Stimulated activated CD4-positive, alpha-beta T cell treated with anti-CD3 and anti-CD28 coated beads, Interleukin-12 subunit alpha, Interleukin-12 subunit beta, amount 100 ng/mL, for 48 hours (primary cell): ENCODE results near the gene COL18A1.

ENCODE experiments used
- DNase-seq, 3 donors: peaks; one replicate each; pipeline ENCODE4 v3.0.0-alpha.2; 2020; ENCODE audit warnings: low read depth in 2 of 3, low spot score in 1 of 3

The COL18A1 gene

DNA sequence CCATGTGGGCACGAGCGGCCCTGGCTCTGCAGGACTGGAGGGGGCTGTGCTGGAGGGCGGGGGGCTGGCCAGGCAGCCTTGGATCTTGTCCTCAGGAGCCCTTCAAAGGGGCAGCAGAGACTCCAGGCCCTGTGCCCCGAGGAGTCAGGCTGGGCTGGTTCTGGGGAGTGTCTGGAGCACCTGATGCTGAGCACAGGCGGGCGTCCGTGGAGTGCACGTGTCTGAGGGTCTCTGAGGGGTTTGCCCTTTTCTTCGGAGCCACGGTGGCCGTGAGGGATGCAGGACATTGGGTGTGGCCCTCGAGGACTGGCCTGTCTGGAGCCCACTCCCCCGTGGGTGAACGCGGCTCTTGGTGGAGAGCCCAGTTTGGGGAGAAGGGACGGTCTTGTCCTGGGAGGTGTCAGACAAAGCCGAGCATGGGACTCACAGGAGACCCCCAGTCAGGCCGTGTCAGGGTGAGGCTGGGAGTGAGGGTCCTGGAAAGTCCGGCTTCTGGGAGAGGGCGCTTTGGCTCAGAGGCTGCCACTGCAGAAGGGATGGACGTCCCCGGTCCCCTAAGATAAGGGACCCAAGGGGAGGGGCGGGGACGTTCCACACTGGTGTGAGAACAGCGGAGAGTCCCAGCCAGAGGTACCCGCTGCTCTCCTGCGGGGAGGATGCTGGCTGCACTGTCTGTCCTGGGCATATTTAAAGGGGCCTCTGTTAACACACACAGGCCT, 60.8 kb downstream of the COL18A1 start:
- DNase-seq: no peak

DNA sequence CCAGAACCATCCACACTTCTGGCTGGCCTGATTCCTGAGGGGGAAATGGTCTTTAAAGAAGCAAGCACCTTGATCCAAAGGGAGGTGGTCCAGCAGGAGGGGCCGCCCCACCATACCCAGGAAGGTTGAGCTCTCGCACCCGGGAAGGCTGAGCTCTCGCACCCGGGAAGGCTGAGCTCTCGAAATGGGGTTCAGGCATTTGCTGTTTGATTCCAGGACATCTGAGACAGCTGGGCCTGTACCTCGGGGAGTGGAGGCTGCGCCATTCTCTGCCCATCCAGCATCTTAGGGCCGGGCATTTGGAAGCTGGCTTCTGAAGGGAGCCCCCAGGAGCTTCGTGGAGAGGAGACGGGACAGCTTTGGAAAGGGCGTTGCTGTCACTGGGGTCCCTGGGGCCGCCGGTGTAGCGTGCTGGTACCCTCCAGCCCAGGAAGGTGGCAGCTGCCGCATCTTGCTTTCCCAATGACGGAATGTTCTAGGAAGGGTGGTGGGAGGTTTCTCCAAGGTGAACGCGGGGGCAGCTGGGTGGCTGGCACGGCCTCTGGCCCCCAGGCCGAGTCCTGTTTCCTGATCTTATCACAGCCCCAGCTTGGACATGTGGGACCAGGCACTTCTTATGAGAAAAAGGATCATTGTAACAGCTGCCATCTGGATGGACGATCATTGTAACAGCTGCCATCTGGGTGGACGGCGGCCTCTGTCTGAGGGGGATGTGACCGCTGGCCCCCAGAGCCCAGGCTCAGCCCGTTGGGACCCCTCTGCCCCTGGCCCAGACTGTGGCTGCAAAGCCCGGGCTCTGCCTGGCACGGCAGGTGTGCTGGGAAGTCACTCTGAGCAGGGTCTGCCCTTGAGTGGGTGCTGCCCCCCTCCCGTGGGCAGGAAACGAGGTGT, 61.6 kb downstream of the COL18A1 start:
- DNase-seq: no peak

DNA sequence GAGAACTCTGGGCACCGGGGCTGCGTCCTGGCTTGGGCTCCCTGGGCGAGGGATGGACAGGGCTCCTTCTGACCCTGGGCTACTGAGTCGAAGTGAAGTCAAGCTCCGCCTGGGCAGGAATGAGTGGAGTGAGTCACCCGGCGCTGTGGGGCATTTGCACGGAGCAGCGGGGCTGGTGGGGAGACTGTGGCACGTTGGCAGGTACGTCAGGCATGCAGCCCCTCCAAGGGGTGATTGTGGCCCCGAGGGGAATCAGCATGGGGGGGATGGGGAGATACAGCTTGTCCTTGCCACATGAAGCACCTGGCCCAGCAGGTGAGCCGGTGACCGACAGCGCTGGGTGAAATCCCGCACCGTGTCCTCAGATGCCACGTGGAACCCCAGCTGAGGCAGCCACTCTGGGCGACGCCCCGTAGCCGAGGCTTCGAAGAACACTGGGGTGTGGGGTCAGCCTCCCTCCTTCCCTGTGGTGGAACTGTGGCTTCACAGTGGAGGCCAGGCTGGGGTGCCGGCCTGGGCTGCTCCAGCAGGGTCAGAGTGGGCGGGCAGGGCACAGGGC, 62.3 kb downstream of the COL18A1 start:
- no peak for DNase-seq

- DNase-seq: no peak
Measured at GRCh38 chr21:45468051-45468970, 63.3 kb downstream of the COL18A1 start.

- DNase-seq: no peak
Measured at GRCh38 chr21:45468971-45469272, 64.0 kb downstream of the COL18A1 start.

DNA sequence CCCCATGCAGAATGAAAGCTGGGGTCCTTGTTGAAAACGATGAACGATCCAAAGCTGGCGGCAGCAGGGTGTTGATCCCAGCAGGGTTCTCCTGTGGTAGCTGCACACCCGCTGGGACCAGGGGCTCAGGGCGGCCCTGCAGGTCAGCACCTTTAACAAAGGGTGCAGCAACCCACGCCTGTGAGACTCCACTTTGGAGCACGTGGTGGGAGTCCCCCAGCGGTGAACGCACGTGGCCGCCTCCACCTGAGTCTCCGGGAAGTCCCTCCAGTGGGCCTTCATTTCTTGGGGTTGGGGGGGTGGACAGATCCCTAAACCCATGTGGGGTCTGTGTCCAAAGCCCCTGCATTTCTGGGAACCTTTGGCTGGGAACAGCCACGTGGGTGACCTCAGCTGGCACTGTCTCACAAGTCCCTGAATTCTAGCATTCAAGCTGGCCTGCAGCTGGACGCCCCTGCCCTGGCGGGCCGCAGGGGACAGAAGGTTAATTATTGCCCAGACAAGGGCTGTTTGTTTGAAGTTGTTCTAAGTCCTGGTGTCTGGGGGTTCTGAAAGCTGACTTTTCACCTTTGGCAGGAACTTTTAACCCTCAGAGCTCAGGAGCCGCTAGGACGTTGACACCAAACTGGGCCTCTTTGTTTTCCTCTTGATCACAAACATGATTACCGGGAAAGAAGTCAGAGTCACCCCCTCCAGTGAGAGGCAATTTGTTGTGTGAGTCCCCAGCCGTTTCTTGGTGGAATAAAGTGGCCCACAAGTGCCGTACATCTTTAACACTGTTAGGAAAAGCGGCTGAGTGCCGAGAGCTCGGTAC, 64.5 kb downstream of the COL18A1 start:
- DNase-seq: no peak

DNA sequence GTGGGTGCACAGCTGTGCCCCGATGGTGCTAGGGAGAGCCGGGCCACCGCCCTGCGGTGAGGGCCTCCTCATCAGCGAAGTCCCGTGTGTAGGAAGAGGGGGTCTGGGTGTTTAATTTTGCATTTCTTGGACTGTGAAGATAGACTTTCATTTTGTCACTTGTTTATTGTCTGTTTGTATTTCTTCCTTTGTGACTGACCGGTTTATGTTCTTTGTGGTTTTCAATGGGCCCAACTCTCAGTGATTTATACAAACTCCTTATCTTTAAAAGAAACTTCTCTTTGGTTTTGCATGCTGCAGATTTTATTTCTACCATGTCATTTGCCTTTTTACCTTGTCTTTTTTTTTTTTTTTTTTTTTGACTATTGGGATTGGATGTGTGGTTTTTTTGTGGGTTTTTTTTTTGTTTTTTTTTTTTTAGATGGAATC, 65.1 kb downstream of the COL18A1 start:
- no peak for DNase-seq

DNA sequence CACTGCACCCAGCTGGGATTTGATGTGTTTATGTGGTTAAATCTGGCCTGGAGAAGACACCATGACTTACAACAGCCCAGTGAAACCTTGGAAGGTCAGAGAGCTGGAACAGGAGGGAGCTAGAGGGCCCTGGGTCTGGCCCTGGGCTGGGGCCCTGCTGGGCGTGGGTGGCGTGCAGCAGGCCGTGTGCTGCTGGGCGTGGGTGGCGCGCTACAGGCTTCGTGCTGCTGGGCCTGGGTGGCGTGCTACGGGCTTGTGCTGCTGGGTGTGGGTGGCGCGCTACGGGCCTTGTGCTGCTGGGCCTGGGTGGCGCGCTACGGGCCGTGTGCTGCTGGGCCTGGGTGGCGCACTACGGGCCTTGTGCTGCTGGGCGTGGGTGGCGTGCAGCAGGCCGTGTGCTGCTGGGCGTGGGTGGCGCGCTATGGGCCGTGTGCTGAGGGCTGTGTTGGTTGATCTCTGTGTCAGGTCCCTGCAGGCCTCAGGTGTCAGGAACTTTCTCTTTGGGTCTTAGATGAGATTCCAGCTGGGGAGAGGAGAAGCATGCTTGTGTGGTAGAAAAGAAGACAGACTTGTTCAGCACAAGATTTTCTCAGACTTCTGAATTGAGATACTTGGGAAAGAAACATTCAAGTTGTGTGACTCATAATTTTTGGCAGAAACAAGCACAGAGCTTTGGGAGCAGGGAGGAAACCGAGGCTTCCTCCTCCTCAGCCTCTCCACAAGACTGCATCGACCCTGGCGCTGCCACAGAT, 66.0 kb downstream of the COL18A1 start:
- peak; percentile 20 to 30 (median 20) for DNase-seq

DNA sequence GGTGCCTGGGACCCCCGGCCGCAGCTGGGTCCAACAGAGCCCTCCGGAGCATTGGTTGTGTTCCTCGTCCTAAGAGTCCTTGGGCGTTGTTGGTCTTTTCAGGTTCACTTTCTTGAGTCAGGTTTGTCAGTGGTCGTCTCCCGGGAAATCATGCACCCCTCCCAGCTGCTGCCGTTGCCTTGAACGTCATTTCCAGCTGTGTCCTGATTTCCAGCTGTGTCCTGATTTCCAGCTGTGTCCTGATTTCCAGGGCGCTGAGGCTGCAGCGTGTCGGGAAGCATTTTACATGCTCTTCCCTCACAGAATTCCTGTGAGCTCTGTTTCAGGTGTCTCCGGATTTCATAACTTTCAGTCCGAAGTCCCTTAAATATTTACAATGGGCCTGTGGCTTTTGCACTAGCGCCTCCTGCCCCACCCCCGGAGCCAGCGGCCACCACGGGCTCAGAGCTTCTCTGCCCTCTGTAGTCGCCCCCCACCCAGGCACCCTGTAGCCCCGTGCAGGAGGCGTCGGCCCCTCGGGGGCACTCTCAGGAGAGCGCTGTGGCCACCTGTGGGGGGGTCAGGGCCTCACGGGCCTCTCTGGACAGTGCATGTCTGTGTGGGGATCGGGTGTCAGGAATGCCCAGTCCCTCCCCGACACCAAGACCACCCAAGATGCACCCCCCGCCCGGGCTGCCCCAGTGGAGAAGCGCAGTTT, 66.7 kb downstream of the COL18A1 start:
- no peak for DNase-seq

DNA sequence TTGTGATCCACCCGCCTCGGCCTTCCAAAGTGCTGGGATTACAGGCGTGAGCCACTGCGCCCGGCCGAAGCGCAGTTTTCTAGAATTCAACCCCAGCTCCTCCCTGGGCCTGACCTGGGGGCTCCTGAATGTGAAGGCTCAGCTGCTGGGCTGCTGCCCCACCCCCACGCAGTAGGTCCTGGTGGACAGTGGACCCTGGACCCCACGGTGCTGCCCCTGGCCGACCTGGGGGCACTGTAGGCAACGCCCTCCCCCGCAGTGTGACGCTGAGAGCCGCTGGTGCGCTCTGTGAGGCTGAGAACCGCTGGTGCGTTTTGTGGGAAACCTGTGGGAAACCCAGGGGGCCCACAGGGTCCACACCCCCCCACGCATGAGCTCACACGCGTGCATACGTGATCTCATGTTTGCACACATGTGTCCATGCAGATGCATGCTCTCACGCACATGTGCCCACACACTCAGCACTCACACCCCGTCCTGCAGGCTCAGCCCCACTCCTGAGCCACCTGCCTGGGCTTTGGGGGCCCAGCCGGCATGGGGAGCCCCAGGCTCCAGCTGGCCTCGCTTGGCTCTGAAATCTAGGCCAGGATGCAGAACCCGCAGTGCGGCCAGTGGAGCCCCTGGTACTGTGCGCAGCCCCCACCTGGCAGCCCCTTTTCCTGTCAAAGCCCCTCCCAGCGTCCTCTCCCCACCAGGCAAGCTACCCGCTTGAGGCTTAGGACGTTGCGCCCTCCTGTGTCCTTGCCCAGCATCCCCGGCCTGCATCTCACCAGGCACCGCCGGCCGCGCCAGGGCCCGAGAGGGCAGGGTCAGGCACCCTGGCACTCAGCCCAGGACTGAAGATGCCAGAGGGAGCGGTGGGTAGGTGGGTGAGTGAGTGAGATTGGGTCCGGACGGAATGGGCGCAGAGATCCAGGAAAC, 67.7 kb downstream of the COL18A1 start:
- DNase-seq: no peak

DNA sequence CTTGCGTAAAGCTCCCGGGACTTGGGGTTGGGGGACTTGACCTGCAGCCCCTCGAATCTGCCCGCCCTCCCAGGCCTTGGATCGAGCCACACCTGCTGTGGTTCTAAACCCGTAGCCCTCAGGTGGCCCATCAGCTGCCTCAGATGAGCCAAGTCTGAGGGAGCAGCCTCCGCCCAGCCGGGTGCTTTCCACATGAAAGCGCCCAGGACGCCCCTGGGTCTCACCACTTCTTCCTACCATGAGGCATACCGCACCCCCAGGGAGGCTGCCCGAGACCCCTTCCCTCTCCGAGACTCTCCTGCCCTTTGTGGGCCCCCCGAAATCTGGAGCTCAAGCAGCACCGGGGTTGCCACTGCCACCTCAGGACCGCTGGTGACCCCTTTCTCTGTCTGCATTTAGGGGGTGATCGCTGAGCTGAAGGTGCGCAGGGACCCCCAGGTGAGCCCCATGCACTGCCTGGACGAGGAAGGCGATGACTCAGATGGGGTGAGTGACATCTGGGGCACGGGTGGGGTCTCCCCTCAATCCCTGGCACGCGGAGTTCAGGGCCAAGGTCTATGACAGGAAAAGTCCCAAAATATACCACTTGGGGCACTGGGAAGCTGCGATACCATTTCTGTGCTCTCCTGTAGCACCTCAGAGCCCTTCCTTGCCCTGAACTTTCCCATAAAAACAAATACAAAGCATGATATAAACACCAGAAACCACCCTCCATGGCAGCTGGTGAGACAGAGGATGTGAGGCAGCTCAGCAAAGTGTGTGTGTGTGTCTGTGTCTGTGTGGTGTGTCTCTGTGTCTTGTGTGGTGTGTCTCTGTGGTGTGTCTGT, 68.7 kb downstream of the COL18A1 start:
- DNase-seq: no peak

- DNase-seq: no peak
Measured at GRCh38 chr21:45474323-45474950, 69.5 kb downstream of the COL18A1 start.

GRCh38 chr21:45475004-45475685, 70.2 kb downstream of the COL18A1 start:
- no peak for DNase-seq

- DNase-seq: no peak
Measured at GRCh38 chr21:45475797-45476570, 71.0 kb downstream of the COL18A1 start.

DNA sequence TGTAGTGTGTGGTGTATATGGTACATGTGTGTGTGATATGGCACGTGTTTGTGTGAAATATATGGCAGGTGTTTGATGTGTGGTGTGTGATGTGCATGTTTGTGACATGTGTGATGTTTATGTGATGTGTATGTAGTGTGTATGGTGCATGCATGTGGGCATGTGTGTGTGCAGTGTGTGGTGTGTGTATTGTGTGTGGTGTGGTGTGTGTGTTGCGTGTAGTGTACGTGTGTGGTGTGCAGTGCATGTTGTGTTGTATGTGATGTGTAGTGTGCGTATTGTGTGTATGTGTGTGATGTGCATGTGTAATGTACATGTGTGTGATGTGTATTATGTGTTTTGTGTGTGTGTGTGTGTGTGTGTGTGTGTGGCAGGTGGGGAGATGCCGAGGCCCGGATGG, 71.6 kb downstream of the COL18A1 start:
- DNase-seq: no peak
